Measurements from ENCODE around the gene CXCR5. TPM values are rescaled to one million over a fixed set of nuclear protein-coding genes. Genes with fewer than 3 reads are reported as not detected.

The CXCR5 gene
- total and polyA plus RNA-seq, 4 donors = 0.06 to 0.92 TPM; not detected in 2

DNA sequence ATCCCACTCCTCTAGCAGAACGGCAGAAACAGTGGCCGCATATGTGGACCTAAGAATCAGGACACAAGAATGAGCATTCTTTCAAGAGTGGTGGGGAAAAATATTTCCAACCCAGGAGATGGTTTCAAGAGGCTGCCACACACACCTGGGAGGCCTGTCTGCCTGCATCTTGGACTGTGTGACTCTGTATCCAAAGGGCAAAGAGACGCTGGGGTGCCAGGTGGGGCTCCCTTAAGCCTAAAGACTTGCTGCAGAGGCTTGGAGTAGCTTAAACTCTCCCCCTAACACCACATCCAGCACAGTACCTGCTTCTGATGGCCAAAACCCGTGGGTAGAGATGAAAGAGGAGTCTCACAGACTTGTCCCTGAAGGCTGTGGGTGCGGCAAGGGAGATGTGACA is 3.5 kb downstream of the CXCR5 start:
- Histone ChIP-seq H3K36me3 (ENCODE audit: control insufficient read depth in 4 of 4, insufficient read depth in 3 of 4, low read depth in 1 of 4, low read length in 3 of 4) (no peaks in the 10 kb centered on the region), H3K9me3 (ENCODE audit: control insufficient read depth in 4 of 4, low read length in 3 of 4) (no peaks in the 10 kb centered on the region), H3K4me3 (ENCODE audit: low read depth in 1 of 3, low read length in 3 of 3) (no peak overlapping the region), H3K9ac (ENCODE audit: low read depth in 1 of 2, low read length in 2 of 2) (no peak overlapping the region), H3K4me1 (ENCODE audit: control insufficient read depth in 4 of 4, insufficient read depth in 4 of 4, low read length in 3 of 4) (peaks cover 0 to 14% (median 5%) of the 10 kb centered on the region in 4 donors), H3K27ac (ENCODE audit: low read depth in 1 of 2, low read length in 2 of 2) (no peak overlapping the region), H3K27me3 (ENCODE audit: control insufficient read depth in 4 of 4, insufficient read depth in 4 of 4, low read length in 3 of 4) (no peaks in the 10 kb centered on the region)
- no peak for TF ChIP-seq HNF4G (IDR thresholded peaks at IDR 0.05)
- TF ChIP-seq, protein P1, sequence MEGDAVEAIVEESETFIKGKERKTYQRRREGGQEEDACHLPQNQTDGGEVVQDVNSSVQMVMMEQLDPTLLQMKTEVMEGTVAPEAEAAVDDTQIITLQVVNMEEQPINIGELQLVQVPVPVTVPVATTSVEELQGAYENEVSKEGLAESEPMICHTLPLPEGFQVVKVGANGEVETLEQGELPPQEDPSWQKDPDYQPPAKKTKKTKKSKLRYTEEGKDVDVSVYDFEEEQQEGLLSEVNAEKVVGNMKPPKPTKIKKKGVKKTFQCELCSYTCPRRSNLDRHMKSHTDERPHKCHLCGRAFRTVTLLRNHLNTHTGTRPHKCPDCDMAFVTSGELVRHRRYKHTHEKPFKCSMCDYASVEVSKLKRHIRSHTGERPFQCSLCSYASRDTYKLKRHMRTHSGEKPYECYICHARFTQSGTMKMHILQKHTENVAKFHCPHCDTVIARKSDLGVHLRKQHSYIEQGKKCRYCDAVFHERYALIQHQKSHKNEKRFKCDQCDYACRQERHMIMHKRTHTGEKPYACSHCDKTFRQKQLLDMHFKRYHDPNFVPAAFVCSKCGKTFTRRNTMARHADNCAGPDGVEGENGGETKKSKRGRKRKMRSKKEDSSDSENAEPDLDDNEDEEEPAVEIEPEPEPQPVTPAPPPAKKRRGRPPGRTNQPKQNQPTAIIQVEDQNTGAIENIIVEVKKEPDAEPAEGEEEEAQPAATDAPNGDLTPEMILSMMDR (IDR thresholded peaks at IDR 0.05; ENCODE audit: low read depth, low read length, missing input control) = no peak
- no peak for TF ChIP-seq EGR1 (IDR thresholded peaks at IDR 0.05; ENCODE audit: low read depth in 2 of 2)
- no peak for TF ChIP-seq FOXA2 (IDR thresholded peaks at IDR 0.05)
- no peak for TF ChIP-seq RXRA (IDR thresholded peaks at IDR 0.05)
- TF ChIP-seq JUND (IDR thresholded peaks at IDR 0.05) = no peak
- no peak for TF ChIP-seq HNF4A (conservative IDR thresholded peaks at IDR 0.05)
- TF ChIP-seq, protein P2, sequence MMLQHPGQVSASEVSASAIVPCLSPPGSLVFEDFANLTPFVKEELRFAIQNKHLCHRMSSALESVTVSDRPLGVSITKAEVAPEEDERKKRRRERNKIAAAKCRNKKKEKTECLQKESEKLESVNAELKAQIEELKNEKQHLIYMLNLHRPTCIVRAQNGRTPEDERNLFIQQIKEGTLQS (IDR thresholded peaks at IDR 0.05) = no peak
- no peak for TF ChIP-seq NR2F2 (IDR thresholded peaks at IDR 0.05)
- no peak for TF ChIP-seq RAD21 (IDR thresholded peaks at IDR 0.05)
- TF ChIP-seq, protein P3, sequence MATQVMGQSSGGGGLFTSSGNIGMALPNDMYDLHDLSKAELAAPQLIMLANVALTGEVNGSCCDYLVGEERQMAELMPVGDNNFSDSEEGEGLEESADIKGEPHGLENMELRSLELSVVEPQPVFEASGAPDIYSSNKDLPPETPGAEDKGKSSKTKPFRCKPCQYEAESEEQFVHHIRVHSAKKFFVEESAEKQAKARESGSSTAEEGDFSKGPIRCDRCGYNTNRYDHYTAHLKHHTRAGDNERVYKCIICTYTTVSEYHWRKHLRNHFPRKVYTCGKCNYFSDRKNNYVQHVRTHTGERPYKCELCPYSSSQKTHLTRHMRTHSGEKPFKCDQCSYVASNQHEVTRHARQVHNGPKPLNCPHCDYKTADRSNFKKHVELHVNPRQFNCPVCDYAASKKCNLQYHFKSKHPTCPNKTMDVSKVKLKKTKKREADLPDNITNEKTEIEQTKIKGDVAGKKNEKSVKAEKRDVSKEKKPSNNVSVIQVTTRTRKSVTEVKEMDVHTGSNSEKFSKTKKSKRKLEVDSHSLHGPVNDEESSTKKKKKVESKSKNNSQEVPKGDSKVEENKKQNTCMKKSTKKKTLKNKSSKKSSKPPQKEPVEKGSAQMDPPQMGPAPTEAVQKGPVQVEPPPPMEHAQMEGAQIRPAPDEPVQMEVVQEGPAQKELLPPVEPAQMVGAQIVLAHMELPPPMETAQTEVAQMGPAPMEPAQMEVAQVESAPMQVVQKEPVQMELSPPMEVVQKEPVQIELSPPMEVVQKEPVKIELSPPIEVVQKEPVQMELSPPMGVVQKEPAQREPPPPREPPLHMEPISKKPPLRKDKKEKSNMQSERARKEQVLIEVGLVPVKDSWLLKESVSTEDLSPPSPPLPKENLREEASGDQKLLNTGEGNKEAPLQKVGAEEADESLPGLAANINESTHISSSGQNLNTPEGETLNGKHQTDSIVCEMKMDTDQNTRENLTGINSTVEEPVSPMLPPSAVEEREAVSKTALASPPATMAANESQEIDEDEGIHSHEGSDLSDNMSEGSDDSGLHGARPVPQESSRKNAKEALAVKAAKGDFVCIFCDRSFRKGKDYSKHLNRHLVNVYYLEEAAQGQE (IDR thresholded peaks at IDR 0.05) = no peak
- TF ChIP-seq GABPA (IDR thresholded peaks at IDR 0.05 in 1 of 2, conservative IDR thresholded peaks at IDR 0.05 in 1 of 2) = no peak
- TF ChIP-seq, protein P4, sequence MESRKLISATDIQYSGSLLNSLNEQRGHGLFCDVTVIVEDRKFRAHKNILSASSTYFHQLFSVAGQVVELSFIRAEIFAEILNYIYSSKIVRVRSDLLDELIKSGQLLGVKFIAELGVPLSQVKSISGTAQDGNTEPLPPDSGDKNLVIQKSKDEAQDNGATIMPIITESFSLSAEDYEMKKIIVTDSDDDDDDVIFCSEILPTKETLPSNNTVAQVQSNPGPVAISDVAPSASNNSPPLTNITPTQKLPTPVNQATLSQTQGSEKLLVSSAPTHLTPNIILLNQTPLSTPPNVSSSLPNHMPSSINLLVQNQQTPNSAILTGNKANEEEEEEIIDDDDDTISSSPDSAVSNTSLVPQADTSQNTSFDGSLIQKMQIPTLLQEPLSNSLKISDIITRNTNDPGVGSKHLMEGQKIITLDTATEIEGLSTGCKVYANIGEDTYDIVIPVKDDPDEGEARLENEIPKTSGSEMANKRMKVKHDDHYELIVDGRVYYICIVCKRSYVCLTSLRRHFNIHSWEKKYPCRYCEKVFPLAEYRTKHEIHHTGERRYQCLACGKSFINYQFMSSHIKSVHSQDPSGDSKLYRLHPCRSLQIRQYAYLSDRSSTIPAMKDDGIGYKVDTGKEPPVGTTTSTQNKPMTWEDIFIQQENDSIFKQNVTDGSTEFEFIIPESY (IDR thresholded peaks at IDR 0.05) = no peak
- TF ChIP-seq, protein P5, sequence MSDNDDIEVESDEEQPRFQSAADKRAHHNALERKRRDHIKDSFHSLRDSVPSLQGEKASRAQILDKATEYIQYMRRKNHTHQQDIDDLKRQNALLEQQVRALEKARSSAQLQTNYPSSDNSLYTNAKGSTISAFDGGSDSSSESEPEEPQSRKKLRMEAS (IDR thresholded peaks at IDR 0.05) = no peak
- 89% methylated on average over 5 of the region's 5 CpGs for WGBS
- DNase-seq (ENCODE audit: low spot score) = no peak

DNA sequence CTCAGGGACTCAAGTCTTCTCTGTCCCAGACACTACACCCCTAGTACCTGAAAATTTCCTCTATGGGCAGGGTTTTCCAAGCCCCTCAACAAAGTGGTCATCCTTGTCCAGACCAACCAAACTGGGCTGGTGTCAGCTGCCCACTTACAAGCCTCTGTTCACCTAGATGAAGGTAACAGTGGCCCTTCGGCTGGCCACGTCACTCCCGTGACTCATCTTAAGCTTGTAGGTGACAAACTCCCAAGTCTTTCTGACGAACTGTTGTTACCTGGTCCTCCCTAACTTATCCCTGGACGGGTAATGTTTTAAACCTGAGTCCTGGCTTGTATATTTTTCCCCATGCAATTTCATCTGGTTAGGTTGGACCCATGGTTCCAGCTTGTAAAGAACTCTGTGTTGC is 4.7 kb downstream of the CXCR5 start:
- H3K27ac ChIP-seq (ENCODE audit: low read depth in 1 of 2, low read length in 2 of 2) = no peak overlapping the region
- 94% methylated on average over 5 of the region's 5 CpGs for WGBS
- no peak for TF ChIP-seq GABPA (IDR thresholded peaks at IDR 0.05 in 1 of 2, conservative IDR thresholded peaks at IDR 0.05 in 1 of 2)
- TF ChIP-seq NR2F2 (IDR thresholded peaks at IDR 0.05) = no peak
- TF ChIP-seq, protein P5 (IDR thresholded peaks at IDR 0.05) = no peak
- no peak for TF ChIP-seq FOXA1 (IDR thresholded peaks at IDR 0.05)
- TF ChIP-seq TAF1 (conservative IDR thresholded peaks at IDR 0.05) = no peak
- TF ChIP-seq, protein P2 (IDR thresholded peaks at IDR 0.05) = no peak
- TF ChIP-seq EGR1 (IDR thresholded peaks at IDR 0.05; ENCODE audit: low read depth in 2 of 2) = no peak
- TF ChIP-seq JUND (IDR thresholded peaks at IDR 0.05) = no peak
- no peak for TF ChIP-seq RXRA (IDR thresholded peaks at IDR 0.05)
- TF ChIP-seq, protein P3 (IDR thresholded peaks at IDR 0.05) = no peak
- no peak for TF ChIP-seq HNF4A (conservative IDR thresholded peaks at IDR 0.05)
- TF ChIP-seq YY1 (IDR thresholded peaks at IDR 0.05) = no peak

More for the DNA sequence above, 4.7 kb downstream of the CXCR5 start:
- Histone ChIP-seq H3K27me3 (ENCODE audit: control insufficient read depth in 4 of 4, insufficient read depth in 4 of 4, low read length in 3 of 4) (no peaks in the 10 kb centered on the region), H3K9me3 (ENCODE audit: control insufficient read depth in 4 of 4, low read length in 3 of 4) (no peaks in the 10 kb centered on the region), H3K4me3 (ENCODE audit: low read depth in 1 of 3, low read length in 3 of 3) (no peak overlapping the region), H3K36me3 (ENCODE audit: control insufficient read depth in 4 of 4, insufficient read depth in 3 of 4, low read depth in 1 of 4, low read length in 3 of 4) (no peaks in the 10 kb centered on the region), H3K9ac (ENCODE audit: low read depth in 1 of 2, low read length in 2 of 2) (no peak overlapping the region), H3K4me1 (ENCODE audit: control insufficient read depth in 4 of 4, insufficient read depth in 4 of 4, low read length in 3 of 4) (peaks cover 0 to 14% (median 5%) of the 10 kb centered on the region in 4 donors)
- DNase-seq (ENCODE audit: low spot score) = no peak

Measured in liver (tissue), 9 donors.